ENCODE data around the gene NR2F1-AS1. TPM values are rescaled to one million over a fixed set of nuclear protein-coding genes. Genes with fewer than 3 reads are reported as not detected.

NR2F1-AS1 gene
- total RNA-seq, 2 donors from 2014 or later, result not detected

GRCh38 chr5:93587597-93588351 is 6.8 kb upstream of the NR2F1-AS1 start:
- Mint-ChIP-seq H3K36me3 (ENCODE audit: low read depth) (peaks cover 23% of the 10 kb centered on the region), H3K27ac (no peak overlapping the region), H3K9me3 (no peaks in the 10 kb centered on the region), H3K4me1 (peaks cover 4% of the 10 kb centered on the region), H3K4me3 (peak overlapping the region; percentile 1), H3K27me3 (peaks cover 55% of the 10 kb centered on the region)
- no peak for ATAC-seq (replicated peaks)

DNA sequence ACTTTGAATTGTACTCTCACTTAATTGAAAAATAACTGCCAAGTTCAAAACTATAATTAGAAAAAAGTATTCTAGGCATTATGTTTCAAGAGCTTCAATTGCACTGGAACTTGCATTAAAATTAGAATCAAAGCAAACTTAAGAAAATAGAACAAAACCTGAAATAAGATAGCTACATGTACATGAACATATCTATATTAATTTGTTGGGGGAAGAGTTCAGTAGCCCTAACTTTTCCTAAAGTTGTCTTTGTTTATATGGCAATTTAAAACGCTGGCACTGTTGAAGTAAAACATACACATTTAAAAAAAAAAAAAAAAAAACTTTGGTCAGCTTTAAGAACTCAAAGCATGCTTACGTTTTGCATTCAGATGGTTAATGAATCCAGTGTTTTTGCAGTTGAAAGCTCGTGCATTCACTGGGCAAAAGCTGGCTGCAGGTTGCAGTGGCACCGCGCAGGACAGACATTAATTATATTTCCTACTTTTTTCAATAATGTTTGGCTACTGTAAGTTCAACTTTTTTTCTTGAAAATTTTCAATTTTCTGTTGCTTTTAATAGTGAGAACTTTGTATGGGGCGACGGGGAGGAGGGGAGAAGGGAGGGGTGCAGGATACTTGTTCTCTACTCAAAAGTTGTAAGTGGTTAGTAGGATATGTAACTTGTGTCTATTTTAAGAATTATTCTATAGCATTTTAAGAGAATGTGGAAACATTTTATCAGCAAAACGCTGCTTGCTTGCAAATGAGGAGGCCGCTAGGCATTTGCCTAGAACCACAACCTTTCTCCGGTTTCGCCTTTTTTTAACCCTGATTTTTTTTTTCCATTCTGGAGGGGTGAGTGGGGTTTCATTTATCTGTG is 5.9 kb upstream of the NR2F1-AS1 start:
- Mint-ChIP-seq H3K27me3 (peaks cover 50% of the 10 kb centered on the region), H3K27ac (no peak overlapping the region), H3K4me3 (peak overlapping the region; percentile 1), H3K4me1 (peaks cover 4% of the 10 kb centered on the region), H3K36me3 (ENCODE audit: low read depth) (peaks cover 23% of the 10 kb centered on the region), H3K9me3 (no peaks in the 10 kb centered on the region)
- ATAC-seq (replicated peaks), result no peak

DNA sequence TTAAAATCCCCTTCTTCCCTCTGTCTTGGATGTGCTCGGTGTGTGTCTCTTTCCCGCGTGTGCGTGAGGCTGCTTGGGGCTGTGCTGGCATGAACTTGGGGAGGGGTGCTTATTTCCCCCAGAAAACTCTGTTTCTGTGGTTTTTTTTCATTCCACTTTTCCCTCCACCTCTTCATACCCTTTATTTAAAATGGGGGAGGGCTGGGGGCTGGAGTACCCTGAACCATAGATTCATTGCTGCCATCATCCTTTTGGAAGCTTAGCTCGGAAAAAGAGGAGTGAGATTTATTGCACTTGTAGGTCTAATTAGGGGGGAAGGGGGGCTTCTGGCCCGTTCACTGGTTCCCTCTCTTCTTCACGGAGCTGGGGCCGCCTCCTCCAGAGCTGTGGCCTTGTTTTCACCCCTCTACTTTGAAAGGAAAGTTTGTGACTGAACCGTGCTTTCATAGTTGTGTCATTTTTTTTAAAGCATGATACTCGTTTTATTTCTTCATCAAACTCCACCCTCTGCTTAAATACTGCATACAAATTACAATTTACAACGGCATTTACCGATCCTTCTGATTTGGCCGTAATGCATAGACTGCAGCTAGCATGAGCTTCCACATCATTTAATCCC is 4.9 kb upstream of the NR2F1-AS1 start:
- Mint-ChIP-seq H3K4me1 (peaks cover 5% of the 10 kb centered on the region), H3K9me3 (no peaks in the 10 kb centered on the region), H3K36me3 (ENCODE audit: low read depth) (peaks cover 23% of the 10 kb centered on the region), H3K4me3 (peak overlapping the region; percentile 68), H3K27me3 (peaks cover 40% of the 10 kb centered on the region), H3K27ac (no peak overlapping the region)
- no peak for ATAC-seq (replicated peaks)

GRCh38 chr5:93585041-93585766 is 4.2 kb upstream of the NR2F1-AS1 start:
- peak overlapping the region; percentile 68 for H3K4me3 Mint-ChIP-seq
- no peaks in the 10 kb centered on the region for H3K9me3 Mint-ChIP-seq
- H3K27ac Mint-ChIP-seq, result no peak overlapping the region
- peaks cover 11% of the 10 kb centered on the region for H3K4me1 Mint-ChIP-seq
- peaks cover 29% of the 10 kb centered on the region for H3K36me3 Mint-ChIP-seq (ENCODE audit: low read depth)
- no peak for ATAC-seq (replicated peaks)
- peaks cover 45% of the 10 kb centered on the region for H3K27me3 Mint-ChIP-seq

GRCh38 chr5:93584596-93585040 is 3.6 kb upstream of the NR2F1-AS1 start:
- peaks cover 29% of the 10 kb centered on the region for H3K36me3 Mint-ChIP-seq (ENCODE audit: low read depth)
- no peak overlapping the region for H3K4me3 Mint-ChIP-seq
- peaks cover 11% of the 10 kb centered on the region for H3K4me1 Mint-ChIP-seq
- no peaks in the 10 kb centered on the region for H3K9me3 Mint-ChIP-seq
- H3K27me3 Mint-ChIP-seq, result peaks cover 40% of the 10 kb centered on the region
- ATAC-seq (replicated peaks), result no peak
- no peak overlapping the region for H3K27ac Mint-ChIP-seq

DNA sequence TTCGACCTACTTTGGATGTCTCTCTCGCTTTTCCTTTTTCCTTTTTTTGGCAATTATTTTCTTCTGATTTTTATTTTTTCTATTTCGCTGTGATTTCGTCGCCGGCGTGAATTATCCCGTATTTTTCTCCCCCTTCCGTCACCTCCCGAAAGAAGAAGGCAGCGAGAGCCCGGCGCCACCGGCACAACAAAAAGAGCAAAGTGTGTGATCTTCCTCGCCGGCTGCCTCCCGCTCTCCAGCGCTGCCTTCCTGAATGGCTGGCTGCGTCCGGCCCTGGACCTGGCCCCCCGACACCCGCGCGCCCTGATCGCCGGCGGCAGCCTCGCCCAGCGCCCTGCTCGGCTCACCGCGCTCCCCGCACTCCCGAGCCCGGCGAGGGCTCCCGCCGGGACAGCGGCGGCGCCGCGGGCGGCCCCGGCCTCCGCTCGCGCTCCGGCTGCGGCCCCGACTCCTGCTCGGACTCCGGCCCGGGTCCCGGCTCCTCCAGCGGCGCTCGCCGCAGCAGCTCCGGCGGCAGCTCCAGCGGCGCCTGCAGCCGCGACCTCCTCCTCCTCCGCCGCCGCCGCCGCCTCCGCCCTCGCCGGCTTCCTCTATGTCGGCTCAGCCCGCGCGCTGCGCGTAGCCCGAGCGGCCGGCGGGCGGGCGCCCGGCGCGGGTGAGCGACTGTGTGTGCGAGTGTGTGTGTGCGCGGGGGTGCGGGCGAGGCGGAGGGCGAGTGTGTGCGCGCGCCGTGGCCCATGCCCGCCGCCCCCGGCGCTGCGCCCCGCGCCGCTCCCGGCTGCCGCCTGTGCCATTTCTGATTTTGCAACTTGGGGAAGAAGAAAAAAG is 3.0 kb upstream of the NR2F1-AS1 start:
- H3K4me3 Mint-ChIP-seq, result no peak overlapping the region
- no peak overlapping the region for H3K27ac Mint-ChIP-seq

DNA sequence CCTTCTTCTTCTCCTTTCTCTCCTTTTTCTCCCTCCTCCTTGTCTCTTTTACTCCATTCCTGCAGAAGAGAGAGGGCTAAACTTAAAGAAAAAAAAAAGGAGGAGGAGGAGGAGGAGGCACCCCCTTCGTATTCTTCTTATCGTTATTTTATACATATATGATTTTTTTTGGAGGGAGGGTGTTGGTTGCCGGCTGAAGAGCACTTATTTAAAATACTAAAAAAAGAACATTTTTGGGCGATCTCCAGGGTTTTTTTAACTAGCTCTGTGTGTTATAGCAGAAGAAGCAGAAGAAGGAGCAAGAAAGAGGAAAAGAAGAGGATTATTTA is 2.4 kb upstream of the NR2F1-AS1 start:
- Mint-ChIP-seq H3K9me3 (no peaks in the 10 kb centered on the region), H3K27me3 (peaks cover 31% of the 10 kb centered on the region), H3K4me1 (peaks cover 11% of the 10 kb centered on the region), H3K36me3 (ENCODE audit: low read depth) (peaks cover 23% of the 10 kb centered on the region), H3K27ac (no peak overlapping the region), H3K4me3 (no peak overlapping the region)
- ATAC-seq (replicated peaks), result no peak

More for the DNA sequence above, 3.0 kb upstream of the NR2F1-AS1 start:
- ATAC-seq (replicated peaks), result peak; percentile 26
- Mint-ChIP-seq H3K4me1 (peaks cover 11% of the 10 kb centered on the region), H3K9me3 (no peaks in the 10 kb centered on the region), H3K27me3 (peaks cover 33% of the 10 kb centered on the region), H3K36me3 (ENCODE audit: low read depth) (peaks cover 28% of the 10 kb centered on the region)

GRCh38 chr5:93582677-93583438 is 1.8 kb upstream of the NR2F1-AS1 start, which contains the start of gene NR2F1:
Gene NR2F1 (plus strand): TSS chr5:93583222. CDS start chr5:93585024, 1,802 bp downstream.
- no peaks in the 10 kb centered on the region for H3K9me3 Mint-ChIP-seq
- no peak for ATAC-seq (replicated peaks)

GRCh38 chr5:93582167-93582462 is 1.1 kb upstream of the NR2F1-AS1 start:
- Mint-ChIP-seq H3K36me3 (ENCODE audit: low read depth) (peaks cover 16% of the 10 kb centered on the region), H3K27ac (no peak overlapping the region), H3K27me3 (peaks cover 36% of the 10 kb centered on the region), H3K4me1 (peaks cover 11% of the 10 kb centered on the region), H3K9me3 (no peaks in the 10 kb centered on the region), H3K4me3 (no peak overlapping the region)
- ATAC-seq (replicated peaks), result no peak

More at GRCh38 chr5:93582677-93583438, 1.8 kb upstream of the NR2F1-AS1 start, which contains the start of gene NR2F1:
- Mint-ChIP-seq H3K27ac (no peak within 1 kb of the TSS), H3K36me3 (ENCODE audit: low read depth) (peaks cover 23% of the 10 kb centered on the region), H3K4me1 (peaks cover 11% of the 10 kb centered on the region), H3K4me3 (no peak within 1 kb of the TSS), H3K27me3 (peaks cover 34% of the 10 kb centered on the region)

GRCh38 chr5:93580063-93580926 is 724 bp downstream of the NR2F1-AS1 start:
- Mint-ChIP-seq H3K27me3 (peaks cover 41% of the 10 kb centered on the region), H3K27ac (no peak overlapping the region), H3K9me3 (no peaks in the 10 kb centered on the region), H3K4me3 (no peak overlapping the region), H3K36me3 (ENCODE audit: low read depth) (peaks cover 5% of the 10 kb centered on the region), H3K4me1 (peaks cover 7% of the 10 kb centered on the region)
- ATAC-seq (replicated peaks), result peak; percentile 27

DNA sequence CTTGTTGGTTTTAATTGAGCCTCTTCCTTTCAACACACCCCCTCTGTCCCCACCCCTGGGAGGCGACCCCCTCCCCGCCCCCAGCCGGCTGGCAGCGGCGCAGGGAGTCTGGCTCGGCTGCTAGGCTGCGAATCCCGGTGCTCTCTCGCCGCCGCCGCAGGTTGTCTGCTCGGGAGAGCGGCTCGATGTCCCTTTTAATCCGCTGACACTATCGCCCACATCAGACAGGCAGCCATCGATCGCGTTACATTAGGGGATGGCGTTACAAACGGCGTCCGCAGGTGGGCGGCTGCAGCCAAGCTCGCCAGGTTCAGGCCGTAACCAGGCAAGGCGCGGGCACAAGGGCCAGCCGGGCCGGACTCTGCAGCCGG is 1.3 kb downstream of the NR2F1-AS1 start:
- H3K9me3 Mint-ChIP-seq, result no peaks in the 10 kb centered on the region
- H3K27me3 Mint-ChIP-seq, result peaks cover 46% of the 10 kb centered on the region
- H3K36me3 Mint-ChIP-seq (ENCODE audit: low read depth), result peaks cover 5% of the 10 kb centered on the region
- H3K4me3 Mint-ChIP-seq, result no peak overlapping the region
- peaks cover 7% of the 10 kb centered on the region for H3K4me1 Mint-ChIP-seq
- no peak overlapping the region for H3K27ac Mint-ChIP-seq
- no peak for ATAC-seq (replicated peaks)
